GM18511 (cell line): ENCODE measurements around the gene UBE4B.
A peak's percentile ranks its signal among the peaks of the same experiment; 100 is the strongest.
"Not testable (repeated sequence)": the region's sequence is repeated elsewhere in the genome, so short reads cannot be mapped to it uniquely, and the experiment has no call there.

Experiments
- ATAC-seq: cut with Tn5 transposase; IDR thresholded peaks from one replicate; pipeline ENCODE4 v1.9.1; 2021; ENCODE audit warnings: mild to moderate bottlenecking, moderate library complexity; ENCODE audit not compliant: unreplicated experiment

The UBE4B gene

GRCh38 chr1:10070206-10070605 lies 37.4 kb downstream of the UBE4B start:
- ATAC-seq, result no peak

GRCh38 chr1:10071640-10072039 lies 38.9 kb downstream of the UBE4B start:
- ATAC-seq, result no peak

- ATAC-seq, result not testable (repeated sequence)
These were observed 40.6 kb downstream of the UBE4B start for GRCh38 chr1:10073371-10073770.

- peak; percentile 75 for ATAC-seq
These were observed 41.5 kb downstream of the UBE4B start for GRCh38 chr1:10074059-10074851.

- ATAC-seq, result no peak
These were observed 42.3 kb downstream of the UBE4B start for GRCh38 chr1:10074852-10075730.

GRCh38 chr1:10075732-10076131 lies 43.0 kb downstream of the UBE4B start:
- ATAC-seq, result no peak

- ATAC-seq, result no peak
These were observed 45.7 kb downstream of the UBE4B start for GRCh38 chr1:10078494-10078893.

- ATAC-seq, result no peak
These were observed 47.8 kb downstream of the UBE4B start for GRCh38 chr1:10080523-10080922.

- ATAC-seq, result no peak
These were observed 50.2 kb downstream of the UBE4B start for GRCh38 chr1:10082785-10083479.

GRCh38 chr1:10084045-10084444 lies 51.3 kb downstream of the UBE4B start:
- no peak for ATAC-seq

- ATAC-seq, result no peak
These were observed 52.3 kb downstream of the UBE4B start for GRCh38 chr1:10085076-10085475.

- ATAC-seq, result no peak
These were observed 54.5 kb downstream of the UBE4B start for GRCh38 chr1:10087210-10087609.

GRCh38 chr1:10101929-10102328 lies 69.2 kb downstream of the UBE4B start:
- no peak for ATAC-seq

GRCh38 chr1:10103193-10103592 lies 70.4 kb downstream of the UBE4B start:
- no peak for ATAC-seq

GRCh38 chr1:10104834-10105233 lies 72.1 kb downstream of the UBE4B start:
- ATAC-seq, result no peak

GRCh38 chr1:10105484-10105883 lies 72.7 kb downstream of the UBE4B start:
- ATAC-seq, result no peak

- no peak for ATAC-seq
These were observed 73.5 kb downstream of the UBE4B start for GRCh38 chr1:10106241-10106640.

GRCh38 chr1:10106756-10107475 lies 74.2 kb downstream of the UBE4B start:
- ATAC-seq, result no peak

- not testable (repeated sequence) for ATAC-seq
These were observed 74.7 kb downstream of the UBE4B start for GRCh38 chr1:10107476-10107847.

- ATAC-seq, result no peak
These were observed 75.4 kb downstream of the UBE4B start for GRCh38 chr1:10108134-10108663.
